NCI-H128 (cell line): ENCODE data around the gene PTMS.

ENCODE experiments used
- DNase-seq: peaks from one replicate; lab custom pipeline; 2025; ENCODE audit not compliant: unreplicated experiment; lab: John Stamatoyannopoulos, UW

The PTMS gene

DNA sequence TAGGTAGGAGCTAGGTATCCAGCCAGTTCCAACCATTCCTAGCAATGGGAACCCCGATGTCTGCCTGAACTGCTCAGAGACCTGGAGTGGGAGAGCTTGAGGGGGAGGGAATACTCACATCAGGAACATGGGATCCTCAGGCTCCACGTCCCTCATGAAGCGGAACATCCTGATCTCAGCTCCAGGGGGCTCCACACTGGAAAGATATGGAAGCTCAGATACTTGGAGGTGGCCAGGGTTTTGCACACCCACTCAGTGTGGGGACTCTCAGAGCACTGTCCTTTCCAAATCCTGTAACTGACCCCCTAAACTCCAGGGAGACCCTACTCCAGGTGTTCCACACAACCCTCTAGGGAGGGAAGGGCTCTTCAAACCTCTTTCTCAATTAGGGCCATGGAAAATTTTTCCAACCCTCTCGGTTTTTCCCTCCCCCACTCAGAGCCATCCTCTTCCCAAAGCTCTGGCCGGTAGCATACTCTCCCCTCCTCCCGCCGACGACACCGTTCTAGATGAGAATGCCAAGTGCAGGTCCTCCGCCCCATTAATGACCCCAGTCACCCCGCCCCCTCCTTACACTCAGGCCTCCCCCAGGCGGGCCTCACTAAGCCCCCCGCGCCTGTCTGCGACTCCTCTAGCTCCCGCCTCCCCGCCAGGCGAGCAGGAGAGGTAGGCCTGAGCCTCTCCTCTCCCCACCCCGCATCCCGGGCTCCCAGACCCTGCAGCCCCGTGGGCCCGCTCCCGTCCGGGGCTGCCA, 13.8 kb upstream of the PTMS start:
- DNase-seq = no peak

DNA sequence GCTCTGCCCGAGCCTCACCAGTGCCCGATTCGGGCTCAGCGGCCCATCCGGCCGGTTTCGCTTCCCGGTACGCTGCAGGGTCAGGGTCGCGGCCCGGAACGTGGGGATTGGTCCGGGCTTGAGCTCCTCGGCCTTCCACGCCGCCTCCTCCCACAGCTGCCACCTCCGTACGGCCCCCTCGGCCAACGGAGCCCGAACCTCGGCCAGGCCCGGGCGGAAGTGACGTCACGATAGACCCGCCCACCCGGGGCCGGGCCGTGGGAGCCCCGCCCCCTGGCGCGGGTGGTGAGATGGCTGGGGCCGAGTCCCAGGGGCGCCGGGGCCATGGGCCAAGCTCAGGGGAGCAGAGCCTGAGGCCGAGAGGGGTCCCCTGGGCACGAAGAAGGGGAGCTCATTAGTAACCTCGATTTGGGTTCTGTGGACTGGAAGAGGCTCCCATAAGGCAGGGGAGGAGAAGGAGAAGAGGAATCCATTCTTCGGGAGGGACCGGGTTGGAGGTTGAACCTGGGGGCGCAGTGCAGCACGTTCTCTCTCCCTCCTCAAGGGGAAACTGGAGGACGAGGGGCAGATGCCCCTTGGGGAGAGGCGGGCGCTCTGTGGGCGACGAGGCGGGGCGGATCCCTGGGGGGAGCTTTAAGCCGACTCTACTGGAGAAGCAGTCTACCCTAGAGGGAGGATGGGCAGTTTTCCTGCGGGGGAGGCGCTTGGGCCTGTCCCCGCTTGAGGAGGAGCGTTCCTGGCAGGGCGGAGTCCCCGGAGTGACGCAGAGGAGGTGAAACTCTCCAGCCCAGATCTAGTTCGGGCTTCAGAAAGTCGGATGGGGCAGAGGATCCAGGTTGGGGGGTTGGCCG, 13.0 kb upstream of the PTMS start, which contains the start of gene MLF2:
Gene MLF2 (minus strand): TSS at position 221 of the 851 bp plus-strand sequence. CDS start 807 bp downstream, outside the sequence.
- peak; percentile 98 for DNase-seq

- DNase-seq = no peak
These were observed 12.3 kb upstream of the PTMS start for GRCh38 chr12:6753772-6754356.

DNA sequence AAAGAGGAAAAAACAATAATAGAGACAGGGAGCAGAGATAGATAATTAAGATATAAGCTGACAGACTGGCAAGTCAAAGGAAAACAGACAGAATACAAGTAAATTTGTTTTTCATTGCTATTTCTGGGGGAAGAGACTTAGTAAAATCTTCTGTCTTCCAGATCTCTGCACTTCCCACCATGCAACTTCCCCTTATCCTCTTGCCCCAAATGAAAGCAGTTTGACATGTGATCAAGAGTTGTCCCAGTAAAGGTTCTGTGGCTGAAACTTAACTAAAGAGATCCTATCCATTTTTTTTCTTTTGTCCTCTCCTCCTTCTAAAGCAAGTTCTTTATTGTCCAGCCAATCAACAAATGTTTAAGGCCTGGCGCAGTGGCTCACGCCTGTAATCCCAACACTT, 11.8 kb upstream of the PTMS start:
- DNase-seq = no peak

- DNase-seq = no peak
These were observed 9.0 kb upstream of the PTMS start for GRCh38 chr12:6757028-6757690.

- DNase-seq = no peak
These were observed 7.6 kb upstream of the PTMS start for GRCh38 chr12:6758506-6759095.

DNA sequence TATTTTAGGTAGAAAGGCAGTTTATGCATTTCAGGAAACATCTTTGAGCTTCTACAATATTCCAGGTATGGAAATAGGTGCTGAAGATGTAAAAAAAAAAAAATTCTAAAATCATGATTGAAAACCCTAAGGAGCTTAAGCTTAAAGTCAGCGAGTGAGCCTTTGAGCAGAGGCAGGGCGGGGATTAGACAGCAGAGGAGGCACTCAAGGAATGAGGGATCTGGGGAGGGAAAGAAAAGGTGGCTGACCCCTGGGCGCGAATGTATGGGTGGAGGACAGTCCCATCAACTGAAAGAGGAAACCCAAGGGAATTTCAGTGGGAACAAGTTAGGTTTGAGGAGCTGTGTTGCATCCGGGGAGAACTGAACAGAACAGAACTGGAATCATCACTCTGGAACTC, 6.4 kb upstream of the PTMS start:
- DNase-seq = no peak

DNA sequence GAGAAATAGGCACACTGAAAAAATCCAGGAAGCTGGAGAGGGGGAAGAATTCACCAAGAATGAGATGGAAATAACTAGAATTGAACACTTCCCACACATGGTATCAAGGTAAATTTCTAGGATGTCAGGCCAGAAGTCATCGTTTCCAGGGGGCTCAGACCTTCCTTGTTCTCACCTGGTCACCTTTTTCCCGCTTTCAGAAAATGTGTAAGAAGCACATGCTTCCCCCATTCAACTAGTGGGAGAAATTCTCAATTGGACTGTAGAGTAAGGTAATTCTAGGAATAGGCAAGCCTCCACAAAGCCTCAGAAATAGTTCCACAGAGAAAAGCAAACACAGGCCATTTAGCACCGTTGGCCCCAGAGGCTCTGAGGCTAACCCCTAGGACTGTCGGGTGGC, 2.8 kb upstream of the PTMS start:
- no peak for DNase-seq

DNA sequence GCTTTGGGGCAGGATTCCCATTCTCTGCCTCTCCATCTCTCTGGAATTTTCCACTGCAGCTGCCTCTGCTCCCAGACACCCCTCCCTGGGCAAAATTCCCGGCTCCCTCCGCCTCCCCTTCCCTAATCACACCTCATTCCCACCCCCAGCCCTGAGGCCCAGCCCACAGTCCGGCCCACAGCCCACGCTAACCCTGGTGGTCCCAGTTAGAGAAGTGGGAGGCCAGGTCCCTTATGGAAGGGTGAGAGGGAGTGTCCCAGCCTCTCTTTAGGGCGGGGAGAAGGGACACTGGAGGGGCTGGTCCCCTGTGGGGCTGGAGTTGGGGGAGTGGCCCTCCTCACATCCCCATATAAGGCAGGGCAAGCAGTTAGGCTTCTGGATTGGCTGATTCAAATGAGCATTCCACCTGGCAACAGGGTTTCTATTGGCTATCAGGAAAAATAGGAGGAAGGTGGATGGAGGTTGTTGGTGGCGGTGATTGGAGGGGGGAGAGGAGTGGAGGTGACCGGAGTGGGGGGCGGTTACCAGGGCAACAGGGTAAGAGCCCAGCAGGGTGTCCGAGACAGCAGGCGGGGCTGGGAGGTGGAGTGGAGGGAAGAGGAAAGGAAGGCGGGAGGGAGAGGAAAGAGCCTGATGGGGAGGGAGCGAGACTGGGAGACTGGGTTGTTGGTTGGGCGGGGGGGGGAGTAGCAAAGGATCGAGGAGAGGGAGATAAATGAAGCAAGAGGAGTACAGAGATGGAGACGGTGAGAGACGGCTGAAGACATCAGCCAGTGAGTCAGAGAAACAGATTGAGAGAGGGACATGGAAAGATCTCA, 1.9 kb upstream of the PTMS start:
- DNase-seq = peak; percentile 93

GRCh38 chr12:6765048-6765633, 1.0 kb upstream of the PTMS start:
- no peak for DNase-seq

- peak; percentile 39 for DNase-seq
These were observed 637 bp downstream of the PTMS start for GRCh38 chr12:6766651-6767349.

DNA sequence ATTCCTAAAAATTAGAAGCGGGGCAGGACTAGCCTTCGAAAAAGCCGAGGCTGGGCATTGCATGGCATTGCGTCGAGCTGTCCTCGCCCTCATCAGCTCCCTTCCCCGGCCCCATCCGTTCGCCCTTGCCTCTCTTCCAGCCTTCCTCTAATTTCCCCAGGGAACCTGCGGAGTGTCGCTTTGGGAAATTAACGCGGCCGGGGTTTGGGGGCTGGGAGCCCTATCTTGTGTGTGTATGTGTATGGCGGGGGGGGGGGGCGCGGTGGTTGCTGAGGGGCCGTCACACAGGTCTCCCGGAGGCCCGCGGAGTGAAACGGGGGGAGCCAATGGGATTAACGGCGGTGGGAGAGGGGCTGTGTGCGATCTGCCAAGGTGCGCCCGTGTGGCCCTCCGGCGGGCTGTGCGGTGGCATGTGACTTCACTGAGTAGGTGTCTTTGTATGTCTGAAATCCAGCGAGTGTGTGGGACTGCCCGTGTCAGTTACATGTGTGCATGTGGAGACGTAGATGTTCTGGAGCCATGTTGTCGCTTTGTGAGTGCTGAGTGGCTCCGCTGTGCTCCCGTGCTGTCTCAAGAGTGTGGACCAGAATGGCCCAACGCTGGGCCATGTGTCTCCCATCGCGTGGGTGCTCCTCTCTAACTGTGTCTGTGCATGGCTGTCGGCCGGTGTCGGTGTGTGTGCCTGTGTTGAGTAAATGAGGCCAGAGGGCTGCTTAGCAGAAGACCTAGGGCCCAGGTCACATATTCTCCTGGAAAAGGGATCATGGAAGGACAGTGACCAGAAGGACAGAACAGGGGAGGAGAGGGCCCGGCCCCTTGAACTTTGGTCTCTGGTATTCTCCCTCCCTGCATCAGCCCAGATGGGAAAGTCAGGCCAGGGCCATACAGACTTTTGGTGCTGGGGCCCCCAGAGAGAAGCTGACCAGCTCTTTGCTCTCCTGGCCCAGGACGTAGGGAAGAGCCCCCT, 1.5 kb downstream of the PTMS start:
- no peak for DNase-seq

DNA sequence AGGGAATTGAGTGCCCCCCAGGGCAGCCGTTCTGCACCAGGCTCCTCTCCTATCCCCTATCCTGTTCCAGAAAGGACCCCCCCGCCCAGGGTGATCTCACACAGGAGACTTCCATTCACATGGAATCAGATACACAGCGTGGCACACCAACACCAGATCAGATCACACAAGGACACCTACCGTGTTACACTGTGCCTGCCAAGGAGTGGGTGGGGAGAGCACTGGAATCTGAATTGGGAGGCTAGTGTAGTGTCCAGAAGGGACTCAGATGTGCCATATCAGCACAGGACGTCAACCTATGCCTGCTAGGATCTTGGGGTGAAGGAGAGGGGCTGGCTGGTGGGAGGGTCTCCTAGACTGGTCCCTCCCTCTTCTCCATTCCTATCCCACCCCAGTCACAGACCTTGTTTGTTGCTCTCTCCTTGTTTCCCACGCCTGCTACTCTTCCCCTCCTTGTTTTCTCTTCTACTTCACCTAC, 2.3 kb downstream of the PTMS start:
- no peak for DNase-seq

DNA sequence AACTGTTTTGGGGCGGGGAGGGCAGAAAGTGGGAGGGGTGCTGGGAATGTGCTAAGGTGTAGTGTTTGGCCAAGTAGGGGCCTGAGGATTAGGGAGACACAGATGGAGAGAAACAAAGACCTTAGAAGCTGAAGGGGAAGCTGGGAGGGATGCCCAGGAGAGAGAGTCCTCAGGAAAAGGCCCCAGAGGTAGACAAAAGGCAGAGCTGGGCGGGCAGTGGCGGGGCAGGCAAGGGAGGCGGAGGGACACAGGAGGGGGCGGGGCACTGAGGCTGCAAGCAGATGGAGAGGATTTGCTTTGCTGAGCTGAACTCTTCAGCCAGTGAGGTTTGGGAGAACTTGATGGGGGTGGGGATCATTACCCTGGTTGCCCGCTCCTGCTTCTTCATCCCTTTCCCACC, 2.8 kb downstream of the PTMS start:
- DNase-seq = no peak

DNA sequence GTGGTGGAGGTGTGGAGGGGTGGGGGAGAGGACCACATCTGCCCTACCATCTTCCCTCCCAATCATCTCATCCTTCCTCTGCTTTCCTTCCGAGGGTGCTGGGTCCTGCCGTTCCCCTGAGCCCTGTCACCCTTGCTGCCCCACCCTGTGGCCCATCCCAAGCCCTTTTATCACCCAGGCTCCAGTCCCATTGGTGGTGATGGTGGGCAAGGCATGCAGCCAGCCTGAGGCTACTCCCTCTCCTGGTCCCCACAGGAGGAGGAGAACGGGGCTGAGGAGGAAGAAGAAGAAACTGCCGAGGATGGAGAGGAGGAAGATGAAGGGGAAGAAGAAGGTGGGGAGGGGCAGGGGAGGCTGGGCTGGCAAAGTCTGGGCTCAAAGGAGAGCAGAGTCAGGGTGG, 3.5 kb downstream of the PTMS start:
- DNase-seq = no peak

- DNase-seq = no peak
These were observed 3.9 kb downstream of the PTMS start for GRCh38 chr12:6770094-6770493.

GRCh38 chr12:6770600-6770999, 4.4 kb downstream of the PTMS start:
- no peak for DNase-seq

DNA sequence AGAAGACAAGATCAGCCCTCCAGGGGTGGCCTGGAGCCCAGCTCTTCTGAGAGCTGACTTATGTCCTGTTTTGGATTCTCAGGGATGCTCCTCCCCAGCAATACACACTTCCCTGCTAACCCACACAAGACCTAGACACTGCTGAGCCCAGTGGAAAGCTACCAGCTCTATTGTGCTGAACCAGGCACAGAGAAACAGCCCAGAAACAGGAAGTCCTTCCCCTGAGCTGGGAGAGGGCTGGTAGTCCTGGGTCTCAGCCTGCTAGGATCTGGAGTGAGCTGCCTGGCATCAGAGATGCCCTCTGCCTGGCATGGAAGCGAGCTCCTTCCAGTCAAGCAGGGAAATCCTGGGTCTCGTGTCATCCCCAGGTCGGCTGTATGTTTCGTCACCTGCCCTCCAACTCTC, 4.9 kb downstream of the PTMS start:
- no peak for DNase-seq
